ENCODE results near the gene F2RL1.

- TF ChIP-seq CTCF (IDR thresholded peaks at IDR 0.05; ENCODE audit: low read depth, low read length, poor library complexity, severe bottlenecking) (no peak), EZH2phosphoT487 (IDR thresholded peaks at IDR 0.05; ENCODE audit: borderline replicate concordance, low read length) (no peak)
These were observed 2.6 kb upstream of the F2RL1 start for GRCh38 chr5:76816110-76816831.

All from DOHH2 (cell line).